ENCODE data around the gene AAMDC. TPM values are rescaled to one million over a fixed set of nuclear protein-coding genes. Genes with fewer than 3 reads are reported as not detected.
"Not testable (repeated sequence)": the region's sequence is repeated elsewhere in the genome, so short reads cannot be mapped to it uniquely, and the experiment has no call there.

The AAMDC gene
- total and polyA plus RNA-seq, 10 of the 15 experiments (the other 5 are each of a cell fraction or from before 2014, with no cell fraction given), result 3.7 to 38.3 (median 11.2) TPM

DNA sequence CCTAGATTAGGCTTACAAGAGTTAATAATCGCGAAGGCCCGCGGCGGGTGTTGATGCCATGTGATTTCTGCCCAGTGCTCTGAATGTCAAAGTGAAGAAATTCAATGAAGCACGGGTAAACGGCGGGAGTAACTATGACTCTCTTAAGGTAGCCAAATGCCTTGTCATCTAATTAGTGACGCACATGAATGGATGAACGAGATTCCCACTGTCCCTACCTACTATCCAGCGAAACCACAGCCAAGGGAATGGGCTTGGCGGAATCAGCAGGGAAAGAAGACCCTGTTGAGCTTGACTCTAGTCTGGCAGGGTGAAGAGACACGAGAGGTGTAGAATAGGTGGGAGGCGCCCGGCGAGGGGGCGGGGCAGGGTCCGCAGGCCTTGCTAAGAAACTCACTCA lies 65.5 kb downstream of the AAMDC start:
- BruUV-seq (replicated peaks), result no TSS peak
- DNase-seq (ENCODE audit: low read depth, low spot score) (peak; percentile 12), FAIRE-seq (no peak), ATAC-seq (no peak)
- TF ChIP-seq SREBF2 (IDR thresholded peaks at IDR 0.05; ENCODE audit: low read length), result no peak
- no peak for TF ChIP-seq NFYB (IDR thresholded peaks at IDR 0.05; ENCODE audit: insufficient read depth, low read depth, low read length)
- no peak for TF ChIP-seq MXI1 (IDR thresholded peaks at IDR 0.05; ENCODE audit: low read depth, low read length)
- TF ChIP-seq NR2C1 (IDR thresholded peaks at IDR 0.05), result no peak
- TF ChIP-seq BHLHE40 (IDR thresholded peaks at IDR 0.05; ENCODE audit: borderline replicate concordance in 1 of 2, low read depth in 2 of 2, low read length in 1 of 2), result no peak
- TF ChIP-seq, protein P1, sequence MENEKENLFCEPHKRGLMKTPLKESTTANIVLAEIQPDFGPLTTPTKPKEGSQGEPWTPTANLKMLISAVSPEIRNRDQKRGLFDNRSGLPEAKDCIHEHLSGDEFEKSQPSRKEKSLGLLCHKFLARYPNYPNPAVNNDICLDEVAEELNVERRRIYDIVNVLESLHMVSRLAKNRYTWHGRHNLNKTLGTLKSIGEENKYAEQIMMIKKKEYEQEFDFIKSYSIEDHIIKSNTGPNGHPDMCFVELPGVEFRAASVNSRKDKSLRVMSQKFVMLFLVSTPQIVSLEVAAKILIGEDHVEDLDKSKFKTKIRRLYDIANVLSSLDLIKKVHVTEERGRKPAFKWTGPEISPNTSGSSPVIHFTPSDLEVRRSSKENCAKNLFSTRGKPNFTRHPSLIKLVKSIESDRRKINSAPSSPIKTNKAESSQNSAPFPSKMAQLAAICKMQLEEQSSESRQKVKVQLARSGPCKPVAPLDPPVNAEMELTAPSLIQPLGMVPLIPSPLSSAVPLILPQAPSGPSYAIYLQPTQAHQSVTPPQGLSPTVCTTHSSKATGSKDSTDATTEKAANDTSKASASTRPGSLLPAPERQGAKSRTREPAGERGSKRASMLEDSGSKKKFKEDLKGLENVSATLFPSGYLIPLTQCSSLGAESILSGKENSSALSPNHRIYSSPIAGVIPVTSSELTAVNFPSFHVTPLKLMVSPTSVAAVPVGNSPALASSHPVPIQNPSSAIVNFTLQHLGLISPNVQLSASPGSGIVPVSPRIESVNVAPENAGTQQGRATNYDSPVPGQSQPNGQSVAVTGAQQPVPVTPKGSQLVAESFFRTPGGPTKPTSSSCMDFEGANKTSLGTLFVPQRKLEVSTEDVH (IDR thresholded peaks at IDR 0.05; ENCODE audit: low read depth, partially characterized antibody), result no peak
- TF ChIP-seq CBX5 (IDR thresholded peaks at IDR 0.05; ENCODE audit: low read depth), result no peak
- no peak for TF ChIP-seq POLR2A (IDR thresholded peaks at IDR 0.05; ENCODE audit: low read depth, low read length)
- intact Hi-C loops (cut with micrococcal nuclease; ENCODE audit: unreplicated experiment), result no loop called here
- no peak overlapping the region for H2AFZ ChIP-seq (ENCODE audit: control insufficient read depth, low read depth, low read length)
- H4K20me1 ChIP-seq (ENCODE audit: control insufficient read depth, insufficient read depth), result no peaks in the 10 kb centered on the region
- ChIA-PET SMC1A (ENCODE audit: uncharacterized antibody, unreplicated experiment) (no interaction called here), POLR2A (no interaction called here), CTCF (no interaction called here), RAD21 (ENCODE audit: unreplicated experiment) (no interaction called here)
- in situ Hi-C loops (cut with MboI), result no loop called here
- H3K79me2 ChIP-seq (ENCODE audit: control insufficient read depth, insufficient read depth, low read length), result no peaks in the 10 kb centered on the region
- H3K4me2 ChIP-seq (ENCODE audit: control insufficient read depth, insufficient read depth), result no peak overlapping the region
- no peak overlapping the region for H3K4me3 ChIP-seq
- no peaks in the 10 kb centered on the region for H3K4me1 ChIP-seq (ENCODE audit: control insufficient read depth, insufficient read depth, low read length)
- peaks cover 1 to 6% of the 10 kb centered on the region in 2 experiments; a peak in 3 of 4 replicates for H3K36me3 ChIP-seq (ENCODE audit: control insufficient read depth in 2 of 2, insufficient read depth in 2 of 2, low read length in 1 of 2)
- H3K9me3 ChIP-seq (replicated peaks; ENCODE audit: control insufficient read depth, insufficient read depth, low read length), result no peaks in the 10 kb centered on the region
- no peaks in the 10 kb centered on the region for H3K27me3 ChIP-seq (replicated peaks in 1 of 2; ENCODE audit: control insufficient read depth in 2 of 2, insufficient read depth in 2 of 2, low read length in 1 of 2)
- H3K9ac ChIP-seq (ENCODE audit: control insufficient read depth, insufficient read depth, low read length), result no peak overlapping the region
- no peak overlapping the region for H3K27ac ChIP-seq (ENCODE audit: control insufficient read depth, insufficient read depth)
- WGBS (ENCODE audit: insufficient coverage, insufficient replicate concordance, low lambda C conversion rate, missing lambda C conversion rate), result 87% methylated on average over 17 of the region's 18 CpGs

- H3K36me3 ChIP-seq (ENCODE audit: control insufficient read depth in 2 of 2, insufficient read depth in 2 of 2, low read length in 1 of 2); in situ Hi-C loops (cut with MboI); H3K4me3 ChIP-seq; H2AFZ ChIP-seq (ENCODE audit: control insufficient read depth, low read depth, low read length); H3K27me3 ChIP-seq (replicated peaks in 1 of 2; ENCODE audit: control insufficient read depth in 2 of 2, insufficient read depth in 2 of 2, low read length in 1 of 2); DNase-seq (ENCODE audit: low read depth, low spot score); H3K9me3 ChIP-seq (replicated peaks; ENCODE audit: control insufficient read depth, insufficient read depth, low read length); H3K27ac ChIP-seq (ENCODE audit: control insufficient read depth, insufficient read depth); BruUV-seq (replicated peaks); H3K4me1 ChIP-seq (ENCODE audit: control insufficient read depth, insufficient read depth, low read length); H3K9ac ChIP-seq (ENCODE audit: control insufficient read depth, insufficient read depth, low read length); ATAC-seq; POLR2A ChIA-PET; RAD21 ChIA-PET (ENCODE audit: unreplicated experiment); FAIRE-seq; H3K4me2 ChIP-seq (ENCODE audit: control insufficient read depth, insufficient read depth); intact Hi-C loops (cut with micrococcal nuclease; ENCODE audit: unreplicated experiment); CTCF ChIA-PET; H4K20me1 ChIP-seq (ENCODE audit: control insufficient read depth, insufficient read depth); H3K79me2 ChIP-seq (ENCODE audit: control insufficient read depth, insufficient read depth, low read length); SMC1A ChIA-PET (ENCODE audit: uncharacterized antibody, unreplicated experiment): not testable (repeated sequence)
- WGBS (ENCODE audit: insufficient coverage, insufficient replicate concordance, low lambda C conversion rate, missing lambda C conversion rate), result 96% methylated on average over 4 of the region's 5 CpGs
These were observed 68.1 kb downstream of the AAMDC start for GRCh38 chr11:77889045-77889444.

DNA sequence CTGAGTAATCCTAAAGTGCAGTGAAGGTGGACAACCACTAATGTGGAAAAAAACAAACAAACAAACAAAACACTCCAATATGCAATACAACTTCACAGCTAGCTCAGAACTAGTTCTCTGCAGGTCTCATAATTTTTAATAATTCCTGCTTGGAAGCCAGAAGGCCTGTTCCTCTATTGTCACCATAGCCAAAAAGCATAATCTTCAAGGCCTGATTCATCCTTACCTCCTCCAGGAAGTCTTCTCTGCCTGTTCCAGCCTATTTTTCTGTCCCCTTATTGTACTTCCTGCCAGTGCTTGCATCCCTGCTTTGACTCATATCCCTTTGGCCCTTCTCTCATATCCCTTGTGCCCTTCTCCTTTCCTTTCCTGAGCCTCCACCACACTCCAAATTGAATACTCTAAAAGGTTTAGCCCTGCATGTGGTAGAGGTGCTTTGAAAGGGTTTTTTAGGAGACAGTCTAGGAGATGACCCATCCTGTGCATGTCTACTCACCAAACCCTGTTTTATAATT lies 69.2 kb downstream of the AAMDC start:
- POLR2A ChIA-PET; CTCF ChIA-PET; FAIRE-seq; H3K4me3 ChIP-seq; H3K9me3 ChIP-seq (replicated peaks; ENCODE audit: control insufficient read depth, insufficient read depth, low read length); intact Hi-C loops (cut with micrococcal nuclease; ENCODE audit: unreplicated experiment); H3K79me2 ChIP-seq (ENCODE audit: control insufficient read depth, insufficient read depth, low read length); H3K36me3 ChIP-seq (ENCODE audit: control insufficient read depth in 2 of 2, insufficient read depth in 2 of 2, low read length in 1 of 2); H2AFZ ChIP-seq (ENCODE audit: control insufficient read depth, low read depth, low read length); H3K27me3 ChIP-seq (replicated peaks in 1 of 2; ENCODE audit: control insufficient read depth in 2 of 2, insufficient read depth in 2 of 2, low read length in 1 of 2); H3K9ac ChIP-seq (ENCODE audit: control insufficient read depth, insufficient read depth, low read length); RAD21 ChIA-PET (ENCODE audit: unreplicated experiment); DNase-seq (ENCODE audit: low read depth, low spot score); H4K20me1 ChIP-seq (ENCODE audit: control insufficient read depth, insufficient read depth); H3K27ac ChIP-seq (ENCODE audit: control insufficient read depth, insufficient read depth); SMC1A ChIA-PET (ENCODE audit: uncharacterized antibody, unreplicated experiment); in situ Hi-C loops (cut with MboI); H3K4me1 ChIP-seq (ENCODE audit: control insufficient read depth, insufficient read depth, low read length); ATAC-seq; H3K4me2 ChIP-seq (ENCODE audit: control insufficient read depth, insufficient read depth): not testable (repeated sequence)
- BruUV-seq (replicated peaks), result TSS peak; percentile 35
